IMR-90 (cell line): Measurements from ENCODE around the gene INMT. TPM values are rescaled to one million over a fixed set of nuclear protein-coding genes. Genes with fewer than 3 reads are reported as not detected.

Experiments
- ATAC-seq: fragments of 200-7000 bp; cut with Tn5 transposase; 2 replicates; pipeline ENCODE4 v1.9.1; 2020; ENCODE audit warnings: low read depth, mild to moderate bottlenecking, moderate library complexity
- BruUV-seq: library from RNA; stranded (reverse); fragments of 400-500 nt; replicated peaks from 2 replicates; lab custom pipeline; 2021; lab: Mats Ljungman, UMichigan
- CTCF ChIA-PET: fragments of 300-600 bp; formaldehyde crosslinking; extraction: SDS; loops from one replicate; lab custom pipeline; 2021; ENCODE audit warnings: antibody characterized with exemption; lab: Yijun Ruan, JAX
- POLR2A ChIA-PET: fragments of 300-600 bp; sonication (Branson Sonifier 250); formaldehyde crosslinking; loops from one replicate; lab custom pipeline; 2022; ENCODE audit warnings: antibody characterized with exemption; ENCODE audit not compliant: unreplicated experiment; lab: Charles Lee
- DNase-seq: peaks from one replicate; pipeline ENCODE4 v3.0.0; 2013
- H2AFZ ChIP-seq: replicated peaks from 2 replicates; pipeline ENCODE3; 2013; ENCODE audit warnings: low read length, mild to moderate bottlenecking; ENCODE audit not compliant: poor library complexity
- H2AK5ac ChIP-seq: 2 replicates; pipeline ENCODE4 v1.6.1; 2013; ENCODE audit warnings: low read depth, low read length, inconsistent platforms
- H2AK9ac ChIP-seq: replicated peaks from 2 replicates; pipeline ENCODE3; 2013; ENCODE audit warnings: mild to moderate bottlenecking, low read depth, low read length, moderate library complexity; ENCODE audit not compliant: poor library complexity
- H2BK120ac ChIP-seq: 2 replicates; pipeline ENCODE4 v1.6.1; 2013; ENCODE audit warnings: low read depth, low read length, inconsistent platforms
- H2BK15ac ChIP-seq: 3 replicates; pipeline ENCODE4 v1.6.1; 2013; ENCODE audit warnings: low read depth, low read length, inconsistent platforms
- H2BK20ac ChIP-seq: 2 replicates; pipeline ENCODE4 v1.6.1; 2013; ENCODE audit warnings: low read depth, mild to moderate bottlenecking, inconsistent platforms, low read length, moderate library complexity
- H2BK5ac ChIP-seq: 2 replicates; pipeline ENCODE4 v1.6.1; 2013; ENCODE audit warnings: mild to moderate bottlenecking, low read depth, low read length, inconsistent platforms; ENCODE audit not compliant: poor library complexity, severe bottlenecking
- H3K14ac ChIP-seq: replicated peaks from 2 replicates; pipeline ENCODE4 v1.6.1; 2013; ENCODE audit warnings: low read depth, low read length, inconsistent platforms
- H3K18ac ChIP-seq: 2 replicates; pipeline ENCODE4 v1.6.1; 2013; ENCODE audit warnings: low read depth, low read length, control low read depth
- H3K23ac ChIP-seq: 2 replicates; pipeline ENCODE4 v1.6.1; 2013; ENCODE audit warnings: low read depth, low read length, inconsistent platforms
- H3K27ac ChIP-seq: 2 replicates; pipeline ENCODE4 v1.5.1; 2013; ENCODE audit warnings: mild to moderate bottlenecking, control low read depth, low read length; ENCODE audit not compliant: insufficient read depth
- H3K27me3 ChIP-seq: 2 replicates; pipeline ENCODE4 v1.6.1; 2013; ENCODE audit warnings: low read length; ENCODE audit not compliant: control insufficient read depth, insufficient read depth
- H3K36me3 ChIP-seq: 2 replicates; pipeline ENCODE4 v1.6.1; 2013; ENCODE audit warnings: low read length, mixed read lengths; ENCODE audit not compliant: control insufficient read depth, insufficient read depth
- H3K4ac ChIP-seq: 2 replicates; pipeline ENCODE4 v1.6.1; 2013; ENCODE audit warnings: low read depth, low read length, inconsistent platforms
- H3K4me1 ChIP-seq: 2 replicates; pipeline ENCODE4 v1.6.1; 2013; ENCODE audit warnings: low read length, mixed read lengths; ENCODE audit not compliant: control insufficient read depth, insufficient read depth
- H3K4me2 ChIP-seq: 2 replicates; pipeline ENCODE4 v1.6.1; 2013; ENCODE audit warnings: low read depth, mild to moderate bottlenecking, control low read depth, low read length, moderate library complexity
- H3K4me3 ChIP-seq: 2 replicates; pipeline ENCODE4 v1.5.1; 2013; ENCODE audit warnings: low read depth, mild to moderate bottlenecking, control low read depth, low read length, moderate library complexity; ENCODE audit not compliant: insufficient read depth
- H3K56ac ChIP-seq: 2 replicates; pipeline ENCODE4 v1.6.1; 2013; ENCODE audit warnings: low read length, inconsistent platforms; ENCODE audit not compliant: insufficient read depth; ENCODE audit errors: extremely low read depth
- H3K79me1 ChIP-seq, 2 experiments: 2 replicates each; pipeline ENCODE4 v1.6.1; 2013; ENCODE audit warnings: low read length in 2 of 2, inconsistent platforms in 1 of 2, low read depth in 1 of 2
- H3K9ac ChIP-seq: 2 replicates; pipeline ENCODE4 v1.6.1; 2013; ENCODE audit warnings: low read depth, low read length, control low read depth
- H3K9me1 ChIP-seq: 2 replicates; pipeline ENCODE4 v1.6.1; 2013; ENCODE audit warnings: low read length, inconsistent platforms; ENCODE audit not compliant: insufficient read depth
- H3K9me3 ChIP-seq: 2 replicates; pipeline ENCODE4 v1.6.1; 2013; ENCODE audit warnings: low read length; ENCODE audit not compliant: control insufficient read depth, insufficient read depth
- H4K20me1 ChIP-seq: 2 replicates; pipeline ENCODE4 v1.6.1; 2013; ENCODE audit warnings: low read length, inconsistent platforms; ENCODE audit not compliant: insufficient read depth
- H4K5ac ChIP-seq: 2 replicates; pipeline ENCODE4 v1.6.1; 2013; ENCODE audit warnings: mild to moderate bottlenecking, low read depth, low read length, control low read depth
- H4K8ac ChIP-seq, 2 experiments: 2 replicates each; pipeline ENCODE4 v1.6.1; 2013; ENCODE audit warnings: low read depth in 2 of 2, low read length in 2 of 2, control low read depth in 1 of 2, inconsistent platforms in 1 of 2
- H4K91ac ChIP-seq: 2 replicates; pipeline ENCODE4 v1.6.1; 2013; ENCODE audit warnings: low read depth, low read length, inconsistent platforms; ENCODE audit not compliant: insufficient read depth
- MAZ ChIP-seq: IDR thresholded peaks from 2 replicates; pipeline ENCODE4 v1.6.1; 2012; ENCODE audit warnings: low read depth, mild to moderate bottlenecking, low read length, improper control_type of control experiment, moderate library complexity, borderline replicate concordance
- MXI1 ChIP-seq: IDR thresholded peaks from 2 replicates; pipeline ENCODE4 v1.6.1; 2012; ENCODE audit warnings: low read depth, mild to moderate bottlenecking, low read length, moderate library complexity, borderline replicate concordance
- SMC3 ChIP-seq: fragments of 150-350 bp; IDR thresholded peaks from 2 replicates; pipeline ENCODE4 v1.6.1; 2016; ENCODE audit warnings: low read depth, mild to moderate bottlenecking, antibody characterized with exemption, low read length, moderate library complexity
- WGBS, 2 experiments: methylation state at CpG; one replicate each; pipeline versions ENCODE4 v1.1.5 to v1.1.7; 2013; ENCODE audit warnings: missing lambda C conversion rate in 2 of 2; ENCODE audit not compliant: insufficient read length in 1 of 2; ENCODE audit errors: extremely low coverage in 2 of 2; 5-methylcytosine and 5-hydroxymethylcytosine counted together
- dilution Hi-C: fragments of 300-500 bp; cut with HindIII; formaldehyde crosslinking; loops from one replicate; pipeline ENCODE4 v1.14.3; 2018; ENCODE audit warnings: low sequenced_read_pairs; ENCODE audit not compliant: unreplicated experiment
- in situ Hi-C: fragments of 300-500 bp; cut with MboI; formaldehyde crosslinking; loops from 3 replicates; pipeline ENCODE4 v1.14.3; 2019; ENCODE audit warnings: low sequenced_read_pairs, inconsistent platforms, mixed read lengths
- intact Hi-C: fragments of 100-400 bp; cut with micrococcal nuclease; formaldehyde crosslinking; loops from 2 replicates; pipeline ENCODE4 v1.10.0; 2022
- polyA plus RNA-seq, 3 experiments: library from polyadenylated mRNA; depleted of rRNA; stranded (reverse); fragments of >200 nt; gene quantifications; 2 replicates each; pipeline ENCODE4 v1.2.3, GENCODE V29; 2012; ENCODE audit warnings: low replicate concordance in 1 of 3
- total RNA-seq: library from RNA; depleted of rRNA; stranded (reverse); fragments of >200 nt; gene quantifications from 2 replicates; pipeline ENCODE4 v1.2.3, GENCODE V29; 2012
- TF ChIP-seq, protein P1 (sequence below): fragments of 150-350 bp; IDR thresholded peaks from 2 replicates; pipeline ENCODE4 v1.6.1; 2017; ENCODE audit warnings: mild to moderate bottlenecking, antibody characterized with exemption, low read length, low read depth

INMT gene
- total and polyA plus RNA-seq, 2 of the 4 experiments (the other 2 are of a cell fraction): 0.39 to 2.2 TPM

DNA sequence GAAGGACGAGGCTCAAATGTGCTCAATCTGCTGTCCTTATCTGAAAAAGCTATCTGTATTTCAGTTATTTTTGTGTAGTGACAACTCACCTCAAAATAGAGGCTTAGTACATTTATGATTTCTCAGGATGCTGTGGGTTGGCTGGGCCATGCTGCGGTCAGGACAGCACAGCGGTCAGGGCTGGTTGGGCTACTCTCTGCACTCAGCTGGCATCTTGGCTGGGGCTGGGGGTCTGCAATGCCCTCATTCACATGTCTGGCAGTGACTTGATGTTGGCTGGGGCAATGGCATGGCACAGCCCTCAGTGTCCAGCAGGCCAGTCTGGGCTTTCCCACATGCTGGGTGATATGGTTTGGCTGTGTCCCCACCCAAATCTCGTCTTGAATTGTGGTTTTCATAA, 15.6 kb upstream of the INMT start:
- no peaks in the 10 kb centered on the region for H3K4me1 ChIP-seq
- no peak overlapping the region for H2AK9ac ChIP-seq
- intact Hi-C loops (no loop called here), dilution Hi-C loops (no loop called here), in situ Hi-C loops (no loop called here)
- H2BK20ac ChIP-seq: no peak overlapping the region
- no peak overlapping the region for H4K91ac ChIP-seq
- WGBS, 2 experiments: 54% methylated on average over 3 of the region's 4 CpGs; no CpG with 5 or more reads in 1 of the 2 experiments
- no peak overlapping the region for H3K4me3 ChIP-seq
- TF ChIP-seq, protein P1, sequence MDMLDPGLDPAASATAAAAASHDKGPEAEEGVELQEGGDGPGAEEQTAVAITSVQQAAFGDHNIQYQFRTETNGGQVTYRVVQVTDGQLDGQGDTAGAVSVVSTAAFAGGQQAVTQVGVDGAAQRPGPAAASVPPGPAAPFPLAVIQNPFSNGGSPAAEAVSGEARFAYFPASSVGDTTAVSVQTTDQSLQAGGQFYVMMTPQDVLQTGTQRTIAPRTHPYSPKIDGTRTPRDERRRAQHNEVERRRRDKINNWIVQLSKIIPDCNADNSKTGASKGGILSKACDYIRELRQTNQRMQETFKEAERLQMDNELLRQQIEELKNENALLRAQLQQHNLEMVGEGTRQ: no peak
- TF ChIP-seq SMC3: no peak
- TF ChIP-seq MAZ: no peak
- TF ChIP-seq MXI1: no peak
- H3K27ac ChIP-seq: no peak overlapping the region
- DNase-seq (no peak), ATAC-seq (no peak)
- no peak overlapping the region for H2BK5ac ChIP-seq
- H3K4ac ChIP-seq: no peak overlapping the region
- H3K14ac ChIP-seq: no peak overlapping the region
- no peak overlapping the region for H3K56ac ChIP-seq
- H2BK120ac ChIP-seq: no peak overlapping the region
- H3K9me3 ChIP-seq: no peaks in the 10 kb centered on the region; the same call in 1 of the 2 replicates
- H2BK15ac ChIP-seq: no peak overlapping the region
- H4K5ac ChIP-seq: no peak overlapping the region
- H3K36me3 ChIP-seq: no peaks in the 10 kb centered on the region
- H4K20me1 ChIP-seq: no peaks in the 10 kb centered on the region
- H3K79me1 ChIP-seq: no peaks in the 10 kb centered on the region
- no peak overlapping the region for H3K23ac ChIP-seq
- H3K9ac ChIP-seq: no peak overlapping the region
- no peak overlapping the region for H2AFZ ChIP-seq
- H2AK5ac ChIP-seq: no peak overlapping the region
- H3K4me2 ChIP-seq: no peak overlapping the region
- BruUV-seq: no TSS peak
- H3K27me3 ChIP-seq: peaks cover 24% of the 10 kb centered on the region
- no peaks in the 10 kb centered on the region for H3K9me1 ChIP-seq
- POLR2A ChIA-PET: no interaction called here
- CTCF ChIA-PET: no interaction called here
- no peak overlapping the region for H3K18ac ChIP-seq
- no peak overlapping the region for H4K8ac ChIP-seq
